Stomach (tissue), 9 donors: ENCODE measurements around the gene CNGA4. TPM values are rescaled to one million over a fixed set of nuclear protein-coding genes. Genes with fewer than 3 reads are reported as not detected.

ENCODE experiments used
- DNase-seq, 2 donors: peaks; one replicate each; pipeline versions ENCODE4 v3.0.0 to v3.0.0-alpha.2; 2013 to 2019
- H3K27ac ChIP-seq, 5 donors: fragments of 200-600 bp in 4 of 5; sonication (generic) in 4 of 5; one replicate each; pipeline ENCODE4 v1.5.1; 2013 to 2019; ENCODE audit warnings: mild to moderate bottlenecking in 1 of 5, moderate library complexity in 1 of 5
- H3K27me3 ChIP-seq, 3 donors: fragments of 200-600 bp; sonication (generic); one replicate each; pipeline ENCODE4 v1.5.1; 2017 to 2019; ENCODE audit warnings: mixed run types in 1 of 3
- H3K36me3 ChIP-seq, 4 donors: fragments of 200-600 bp; sonication (generic); 1 replicate in 3 of 4; 2 replicates in 1 of 4; pipeline ENCODE4 v1.5.1; 2016 to 2019
- H3K4me1 ChIP-seq, 4 donors: fragments of 200-600 bp; sonication (generic); one replicate each; pipeline ENCODE4 v1.5.1; 2016 to 2019
- H3K4me3 ChIP-seq, 4 donors: fragments of 200-600 bp; sonication (generic) in 3 of 4; one replicate each; pipeline ENCODE4 v1.5.1; 2016 to 2019; ENCODE audit warnings: mild to moderate bottlenecking in 1 of 4
- H3K9me3 ChIP-seq, 4 donors: fragments of 200-600 bp; sonication (generic); one replicate each; pipeline ENCODE4 v1.5.1; 2016 to 2019
- EP300 ChIP-seq: sonication (generic); formaldehyde crosslinking; IDR thresholded peaks from one replicate; pipeline ENCODE4 v1.6.1; 2017; ENCODE audit warnings: antibody characterized with exemption
- POLR2A ChIP-seq, 4 donors: fragments of 450-650 bp; IDR thresholded peaks; one replicate each; pipeline ENCODE4 v1.6.1; 2016; ENCODE audit warnings: antibody characterized with exemption in 4 of 4, control low read depth in 2 of 4, mild to moderate bottlenecking in 1 of 4, moderate library complexity in 1 of 4
- POLR2AphosphoS5 ChIP-seq, 3 donors: sonication (generic); formaldehyde crosslinking; IDR thresholded peaks; one replicate each; pipeline ENCODE4 v1.6.1; 2016; ENCODE audit warnings: antibody characterized with exemption in 3 of 3
- WGBS, 5 donors: extraction: QIAGEN DNeasy Blood & Tissue Kit in 3 of 5; methylation state at CpG; one replicate each; pipeline versions ENCODE4 v1.1.5 to v1.1.7; 2013 to 2018; 5-methylcytosine and 5-hydroxymethylcytosine counted together
- intact Hi-C: fragments of 100-400 bp; cut with DNase I; formaldehyde crosslinking; loops from one replicate; pipeline ENCODE4 v1.15.1; 2023; ENCODE audit warnings: low total_unique reads
- polyA plus RNA-seq, 3 donors: library from polyadenylated mRNA; stranded (reverse); fragments of 200-250 nt; gene quantifications; one replicate each; pipeline ENCODE4 v1.2.3, GENCODE V29; 2013
- total RNA-seq, 5 donors: library from RNA; depleted of rRNA; stranded (reverse); fragments of >200 nt; gene quantifications; one replicate each; pipeline versions ENCODE4 v1.1.0 to v1.2.3, GENCODE V29; 2014 to 2016
- TF ChIP-seq, protein P1 (sequence below), 7 experiments: fragments of 450-650 bp in 4 of 7; fragments of 200-600 bp in 3 of 7; sonication (generic) in 3 of 7; IDR thresholded peaks; one replicate each; pipeline ENCODE4 v1.5.1; 2016 to 2019; ENCODE audit warnings: antibody characterized with exemption in 7 of 7, control low read depth in 2 of 7, mild to moderate bottlenecking in 1 of 7
- donor health status: healthy with polysubstance abuse.
- donor health status: Bipolar disorder and iron deficiency.
- donor health status: healthy.

The CNGA4 gene
- total and polyA plus RNA-seq, 8 donors = 0.08 TPM; not detected in 7

DNA sequence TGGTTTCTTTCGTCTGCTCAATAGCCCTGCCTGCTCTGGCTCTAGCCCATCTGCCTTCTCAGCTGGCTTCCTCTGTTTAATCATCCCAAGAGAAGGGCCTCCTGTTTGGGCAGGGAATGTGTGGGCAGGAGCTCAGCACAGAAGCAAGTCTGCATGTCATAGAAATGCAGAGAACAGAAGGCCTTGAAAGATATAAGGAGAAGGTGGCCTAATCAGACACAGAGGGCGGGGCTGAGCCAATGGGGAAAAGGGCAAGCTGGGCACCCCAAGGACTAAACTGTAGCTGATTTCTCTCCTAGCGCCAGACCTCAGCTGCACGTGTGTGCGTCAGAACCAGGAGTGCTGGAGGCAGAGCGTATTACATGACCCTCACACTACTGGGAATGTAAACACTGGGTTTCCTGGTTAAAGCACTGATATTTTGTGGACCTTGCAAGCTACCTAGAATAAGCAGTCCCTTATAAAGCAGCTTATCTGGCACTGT is 13.1 kb downstream of the CNGA4 start:
- intact Hi-C loops = no loop called here
- Histone ChIP-seq H3K27me3 (peaks cover 0 to 9% (median 0%) of the 10 kb centered on the region in 3 donors), H3K4me1 (peaks cover 27 to 43% (median 33%) of the 10 kb centered on the region in 4 donors), H3K4me3 (no peak overlapping the region), H3K27ac (peak overlapping the region; percentile 90 to 92 (median 91)), H3K36me3 (no peaks in the 10 kb centered on the region), H3K9me3 (no peaks in the 10 kb centered on the region)
- 28 to 46% (median 35%) methylated on average over 6 of the region's 6 CpGs for WGBS, 5 donors
- TF ChIP-seq EP300 (no peak), POLR2AphosphoS5 (IDR thresholded peaks at IDR 0.05) (peak; percentile 66 to 93 (median 83))
- DNase-seq = peak; percentile 86 to 95

DNA sequence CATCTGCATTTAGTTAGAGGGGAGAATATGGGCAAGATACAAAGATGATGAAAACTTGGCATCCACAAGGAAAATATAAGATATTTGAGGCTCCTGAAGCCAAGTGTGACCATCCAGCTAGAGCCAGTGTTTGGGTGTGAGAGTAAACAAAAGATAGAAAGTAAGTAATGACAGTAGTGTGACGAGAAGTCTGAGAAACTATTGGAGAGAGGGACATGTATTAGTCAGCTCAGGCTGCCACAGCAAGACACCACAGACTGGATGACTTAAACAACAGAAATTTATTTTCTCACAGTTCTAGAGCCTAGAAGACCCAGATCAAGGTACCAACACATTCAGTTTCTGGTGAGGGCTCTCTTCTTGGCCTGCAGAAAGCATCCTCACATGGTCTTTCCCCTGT is 14.3 kb downstream of the CNGA4 start:
- H3K4me3 ChIP-seq = no peak overlapping the region
- WGBS, 5 donors = 24 to 55% (median 35%) methylated on average over 1 of the region's 1 CpG
- H3K9me3 ChIP-seq = no peaks in the 10 kb centered on the region
- intact Hi-C loops = no loop called here
- peaks cover 27 to 50% (median 37%) of the 10 kb centered on the region in 4 donors for H3K4me1 ChIP-seq
- TF ChIP-seq EP300 (no peak), POLR2AphosphoS5 (IDR thresholded peaks at IDR 0.05) (no peak), POLR2A (IDR thresholded peaks at IDR 0.05) (no peak)
- TF ChIP-seq, protein P1, sequence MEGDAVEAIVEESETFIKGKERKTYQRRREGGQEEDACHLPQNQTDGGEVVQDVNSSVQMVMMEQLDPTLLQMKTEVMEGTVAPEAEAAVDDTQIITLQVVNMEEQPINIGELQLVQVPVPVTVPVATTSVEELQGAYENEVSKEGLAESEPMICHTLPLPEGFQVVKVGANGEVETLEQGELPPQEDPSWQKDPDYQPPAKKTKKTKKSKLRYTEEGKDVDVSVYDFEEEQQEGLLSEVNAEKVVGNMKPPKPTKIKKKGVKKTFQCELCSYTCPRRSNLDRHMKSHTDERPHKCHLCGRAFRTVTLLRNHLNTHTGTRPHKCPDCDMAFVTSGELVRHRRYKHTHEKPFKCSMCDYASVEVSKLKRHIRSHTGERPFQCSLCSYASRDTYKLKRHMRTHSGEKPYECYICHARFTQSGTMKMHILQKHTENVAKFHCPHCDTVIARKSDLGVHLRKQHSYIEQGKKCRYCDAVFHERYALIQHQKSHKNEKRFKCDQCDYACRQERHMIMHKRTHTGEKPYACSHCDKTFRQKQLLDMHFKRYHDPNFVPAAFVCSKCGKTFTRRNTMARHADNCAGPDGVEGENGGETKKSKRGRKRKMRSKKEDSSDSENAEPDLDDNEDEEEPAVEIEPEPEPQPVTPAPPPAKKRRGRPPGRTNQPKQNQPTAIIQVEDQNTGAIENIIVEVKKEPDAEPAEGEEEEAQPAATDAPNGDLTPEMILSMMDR (IDR thresholded peaks at IDR 0.05) = no peak
- peaks cover 0 to 19% (median 2%) of the 10 kb centered on the region in 3 donors for H3K27me3 ChIP-seq
- DNase-seq = no peak
- H3K36me3 ChIP-seq = no peaks in the 10 kb centered on the region
- H3K27ac ChIP-seq = peak overlapping the region; percentile 83 to 92 (median 90)

DNA sequence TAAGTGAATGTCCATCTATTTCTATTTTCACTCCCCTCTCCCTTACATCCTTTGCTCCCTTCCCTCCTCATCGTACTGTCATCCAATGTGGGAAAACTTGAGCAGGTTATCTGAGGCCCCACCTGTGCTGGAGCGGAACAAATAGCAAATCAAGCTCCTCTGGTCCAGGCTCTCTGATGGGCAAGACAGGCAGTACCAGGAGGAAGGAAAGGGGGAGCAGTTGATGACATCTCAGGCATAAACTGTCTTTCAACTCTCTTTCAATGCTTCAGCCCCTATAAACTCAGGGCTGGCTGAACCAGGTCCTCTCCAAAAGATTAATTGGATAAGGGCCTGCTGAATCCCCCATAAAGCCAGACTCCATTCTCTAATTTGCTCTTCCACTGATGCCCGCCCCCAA is 19.3 kb downstream of the CNGA4 start:
- WGBS, 5 donors = 81 to 85% (median 82%) methylated on average over 3 of the region's 3 CpGs
- peaks cover 5 to 47% (median 23%) of the 10 kb centered on the region in 3 donors for H3K27me3 ChIP-seq

DNA sequence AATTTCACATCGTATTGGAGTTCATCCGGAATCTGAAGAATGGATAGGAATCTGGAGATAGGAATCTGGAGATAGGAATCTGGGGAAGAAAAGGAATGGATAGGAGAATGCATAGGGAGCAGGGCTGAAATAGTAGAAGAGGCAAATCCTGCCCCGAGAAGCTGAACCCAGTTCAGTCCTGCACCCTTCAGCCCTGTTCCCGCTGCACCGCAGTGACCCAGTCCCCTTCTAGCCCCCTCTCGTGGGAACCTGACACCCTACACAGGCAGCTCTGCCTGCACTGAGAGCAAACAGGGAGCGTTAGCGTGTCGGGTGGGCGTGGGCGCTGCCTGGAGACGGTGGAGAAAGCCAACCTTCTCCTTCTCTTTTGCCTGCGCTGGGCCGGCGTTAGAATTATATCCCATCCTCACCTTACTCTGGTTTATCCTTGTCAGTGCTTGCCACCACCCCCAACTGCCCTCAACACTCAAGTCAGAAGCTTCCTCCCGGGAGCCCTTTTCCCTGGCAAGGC is 19.7 kb downstream of the CNGA4 start:
- Histone ChIP-seq H3K4me3 (peak overlapping the region; percentile 42 to 58 (median 49)), H3K27ac (peak overlapping the region; percentile 65 to 90 (median 82))

More for the DNA sequence above, 19.3 kb downstream of the CNGA4 start:
- Histone ChIP-seq H3K4me1 (peaks cover 15 to 40% (median 35%) of the 10 kb centered on the region in 4 donors), H3K4me3 (peak overlapping the region in 1 of 4 donors; percentile 58), H3K9me3 (no peaks in the 10 kb centered on the region), H3K36me3 (no peaks in the 10 kb centered on the region), H3K27ac (peak overlapping the region in 1 of 5 donors; percentile 85)
- no peak for DNase-seq
- no peak for TF ChIP-seq POLR2AphosphoS5 (IDR thresholded peaks at IDR 0.05)
- TF ChIP-seq, protein P1 (IDR thresholded peaks at IDR 0.05) = no peak
- intact Hi-C loops = no loop called here

More for the DNA sequence above, 19.7 kb downstream of the CNGA4 start:
- H3K27me3 ChIP-seq = peaks cover 5 to 47% (median 23%) of the 10 kb centered on the region in 3 donors
- 9 to 14% (median 9%) methylated on average over 16 of the region's 16 CpGs for WGBS, 5 donors
- H3K9me3 ChIP-seq = no peaks in the 10 kb centered on the region
- no peaks in the 10 kb centered on the region for H3K36me3 ChIP-seq
- DNase-seq = peak; percentile 31 to 73
- intact Hi-C loops = no loop called here
- TF ChIP-seq POLR2AphosphoS5 (IDR thresholded peaks at IDR 0.05) (no peak), EP300 (no peak), POLR2A (IDR thresholded peaks at IDR 0.05) (no peak)
- TF ChIP-seq, protein P1 (IDR thresholded peaks at IDR 0.05) = no peak
- H3K4me1 ChIP-seq = peaks cover 15 to 35% (median 31%) of the 10 kb centered on the region in 4 donors
